ENCODE measurements around the gene CAPZB.

- TF ChIP-seq GATA2 (IDR thresholded peaks at IDR 0.05; ENCODE audit: low read depth, low read length), result no peak
- TF ChIP-seq GATA3 (IDR thresholded peaks at IDR 0.05; ENCODE audit: low read depth, low read length), result no peak
Measured at GRCh38 chr1:19300211-19300610, 185.1 kb downstream of the CAPZB start.
